Measurements from ENCODE around the gene MLH3.
A peak's percentile ranks its signal among the peaks of the same experiment; 100 is the strongest.

MLH3 gene

DNA sequence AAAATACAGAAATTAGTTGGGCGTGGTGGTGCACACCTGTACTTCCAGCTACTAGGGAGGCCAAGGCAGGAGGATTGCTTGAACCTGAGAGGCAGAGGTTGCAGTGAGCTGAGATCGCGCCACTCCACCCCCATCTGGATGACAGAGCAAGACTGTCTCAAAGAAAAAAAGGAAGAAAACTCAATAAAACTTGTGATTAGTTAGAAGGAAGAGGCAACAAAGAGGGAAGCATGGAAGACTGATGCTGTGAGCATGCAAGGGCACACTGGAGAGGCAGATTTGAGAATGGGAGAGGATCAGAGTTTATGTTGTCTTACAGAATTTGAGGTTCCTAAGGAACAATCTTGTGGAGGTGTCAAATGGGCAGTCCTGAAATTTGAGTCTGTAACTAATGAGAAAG lies 15.4 kb upstream of the MLH3 start:
- no peaks in the 10 kb centered on the region for H3K9me3 ChIP-seq (ENCODE audit: insufficient read depth, low read depth, low read length)
- no peak overlapping the region for H3K27ac ChIP-seq (ENCODE audit: low read depth, low read length)
- no peaks in the 10 kb centered on the region for H3K36me3 ChIP-seq (ENCODE audit: insufficient read depth, low read length)
- H3K4me1 ChIP-seq (ENCODE audit: insufficient read depth, low read length) = peaks cover 8% of the 10 kb centered on the region
- H3K27me3 ChIP-seq (ENCODE audit: insufficient read depth, low read length) = no peaks in the 10 kb centered on the region
- no peak overlapping the region for H3K4me3 ChIP-seq (ENCODE audit: low read length)
- WGBS = 90% methylated on average over 3 of the region's 3 CpGs
- no peak overlapping the region for H3K9ac ChIP-seq (ENCODE audit: low read depth, low read length)

DNA sequence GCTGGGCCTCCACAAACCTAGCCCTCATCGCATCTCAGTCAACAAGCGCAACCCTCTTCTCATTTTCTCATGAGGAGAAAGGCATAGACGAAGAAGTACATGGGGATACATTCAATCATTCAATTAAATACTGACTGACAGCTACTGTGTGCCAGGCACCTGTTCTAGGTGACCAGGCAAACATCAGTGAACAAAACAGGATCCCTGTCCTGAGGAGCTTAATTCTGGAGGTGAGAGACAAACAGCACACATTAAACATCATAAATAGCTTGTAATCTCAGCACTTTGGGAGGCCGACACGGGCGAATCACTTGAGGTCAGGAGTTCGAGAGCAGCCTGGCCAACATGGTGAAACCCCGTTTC lies 12.9 kb upstream of the MLH3 start:
- peak overlapping the region; percentile 4; the same call in 1 of the 2 replicates for H3K9ac ChIP-seq (ENCODE audit: low read depth, low read length)
- no peak overlapping the region for H3K27ac ChIP-seq (ENCODE audit: low read depth, low read length)

DNA sequence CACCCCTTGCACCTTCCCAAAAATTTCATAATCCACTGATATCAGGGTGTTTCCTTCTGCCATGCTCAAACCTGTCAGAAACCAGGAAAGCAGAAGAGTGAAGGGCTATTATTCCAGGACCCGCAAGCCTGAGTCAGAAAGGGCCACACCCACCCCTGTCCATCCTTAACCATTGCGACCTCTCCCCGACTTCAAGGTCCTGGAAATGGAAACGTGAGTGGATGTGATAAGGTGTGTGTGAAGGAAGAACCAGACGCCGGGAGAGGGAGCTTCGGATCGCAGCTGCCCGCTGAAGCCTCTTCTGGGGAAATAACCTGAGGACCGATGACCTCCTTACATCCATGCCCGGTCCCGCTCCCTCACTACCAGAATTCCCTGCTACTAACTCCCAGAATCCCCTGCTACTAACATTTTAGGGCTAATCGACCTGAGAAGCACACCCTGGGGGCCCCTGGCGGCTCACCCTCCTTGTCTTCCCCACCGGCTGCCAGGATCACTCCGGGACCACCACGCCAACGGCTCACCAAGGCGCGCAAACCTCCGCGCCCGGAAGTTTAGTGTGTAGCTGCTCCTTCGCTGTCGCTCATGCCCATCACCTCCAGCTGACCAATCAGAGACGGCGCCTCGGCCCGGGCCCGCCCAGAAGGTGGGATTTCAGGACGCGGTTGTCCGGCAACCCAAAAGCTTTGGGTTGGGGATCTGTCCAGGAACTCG lies 12.4 kb upstream of the MLH3 start, which contains the start of gene ACYP1:
TSS of gene ACYP1 (minus strand) at position 534 of the 714 bp plus-strand sequence. CDS start at position 63, 471 bp downstream.
- Histone ChIP-seq H3K4me1 (ENCODE audit: insufficient read depth, low read length) (no peaks in the 10 kb centered on the region; the same call in 1 of the 2 replicates), H3K9me3 (ENCODE audit: insufficient read depth, low read depth, low read length) (peaks cover 7% of the 10 kb centered on the region; the same call in 1 of the 2 replicates), H3K9ac (ENCODE audit: low read depth, low read length) (peak within 1 kb of the TSS; percentile 67), H3K36me3 (ENCODE audit: insufficient read depth, low read length) (peaks cover 21% of the 10 kb centered on the region; the same call in 1 of the 2 replicates), H3K27ac (ENCODE audit: low read depth, low read length) (peak within 1 kb of the TSS; percentile 7; the same call in 1 of the 2 replicates), H3K27me3 (ENCODE audit: insufficient read depth, low read length) (no peaks in the 10 kb centered on the region), H3K4me3 (ENCODE audit: low read length) (peak within 1 kb of the TSS; percentile 79)
- under 1% methylated on average over 32 of the region's 34 CpGs for WGBS

More for the DNA sequence above, 12.9 kb upstream of the MLH3 start:
- H3K4me3 ChIP-seq (ENCODE audit: low read length) = peak overlapping the region; percentile 79
- H3K27me3 ChIP-seq (ENCODE audit: insufficient read depth, low read length) = no peaks in the 10 kb centered on the region
- no peaks in the 10 kb centered on the region; the same call in 1 of the 2 replicates for H3K4me1 ChIP-seq (ENCODE audit: insufficient read depth, low read length)
- H3K9me3 ChIP-seq (ENCODE audit: insufficient read depth, low read depth, low read length) = peaks cover 7% of the 10 kb centered on the region; the same call in 1 of the 2 replicates
- peaks cover 21% of the 10 kb centered on the region; the same call in 1 of the 2 replicates for H3K36me3 ChIP-seq (ENCODE audit: insufficient read depth, low read length)
- WGBS = 61% methylated on average over 8 of the region's 8 CpGs

- WGBS = 38% methylated on average over 5 of the region's 5 CpGs
- Histone ChIP-seq H3K27ac (ENCODE audit: low read depth, low read length) (no peak overlapping the region), H3K9me3 (ENCODE audit: insufficient read depth, low read depth, low read length) (peaks cover 7% of the 10 kb centered on the region; the same call in 1 of the 2 replicates), H3K4me3 (ENCODE audit: low read length) (peak overlapping the region; percentile 79), H3K36me3 (ENCODE audit: insufficient read depth, low read length) (peaks cover 21% of the 10 kb centered on the region; the same call in 1 of the 2 replicates), H3K27me3 (ENCODE audit: insufficient read depth, low read length) (no peaks in the 10 kb centered on the region), H3K4me1 (ENCODE audit: insufficient read depth, low read length) (no peaks in the 10 kb centered on the region; the same call in 1 of the 2 replicates), H3K9ac (ENCODE audit: low read depth, low read length) (peak overlapping the region; percentile 67)
Observed at GRCh38 chr14:75063013-75063412, 11.7 kb upstream of the MLH3 start.

DNA sequence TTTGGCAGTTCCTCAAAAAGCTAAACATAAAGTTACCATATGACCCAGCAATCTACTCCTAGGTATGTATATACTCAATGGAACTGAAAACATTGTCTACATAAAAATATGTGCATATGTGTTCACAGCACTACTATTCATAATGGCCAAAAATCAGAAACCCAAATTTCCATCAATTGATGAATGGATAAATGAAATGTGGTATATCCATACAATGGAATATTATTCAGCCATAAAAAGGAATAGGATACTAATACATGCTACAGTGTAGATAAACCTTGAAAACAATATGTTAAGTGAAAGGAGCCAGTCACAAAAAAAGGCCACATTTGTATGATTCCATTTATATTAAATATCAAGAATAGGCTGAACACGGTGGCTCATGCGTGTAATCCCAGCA lies 9.2 kb upstream of the MLH3 start:
- no peak overlapping the region for H3K27ac ChIP-seq (ENCODE audit: low read depth, low read length)
- no peaks in the 10 kb centered on the region for H3K27me3 ChIP-seq (ENCODE audit: insufficient read depth, low read length)
- WGBS = 100% methylated on average over 2 of the region's 2 CpGs
- peaks cover 7% of the 10 kb centered on the region; the same call in 1 of the 2 replicates for H3K9me3 ChIP-seq (ENCODE audit: insufficient read depth, low read depth, low read length)
- H3K4me1 ChIP-seq (ENCODE audit: insufficient read depth, low read length) = no peaks in the 10 kb centered on the region; the same call in 1 of the 2 replicates
- H3K36me3 ChIP-seq (ENCODE audit: insufficient read depth, low read length) = peaks cover 21% of the 10 kb centered on the region; the same call in 1 of the 2 replicates
- no peak overlapping the region for H3K4me3 ChIP-seq (ENCODE audit: low read length)
- H3K9ac ChIP-seq (ENCODE audit: low read depth, low read length) = no peak overlapping the region

GRCh38 chr14:75059642-75060041 lies 8.4 kb upstream of the MLH3 start:
- no peak overlapping the region for H3K27ac ChIP-seq (ENCODE audit: low read depth, low read length)
- no peaks in the 10 kb centered on the region; the same call in 1 of the 2 replicates for H3K4me1 ChIP-seq (ENCODE audit: insufficient read depth, low read length)
- WGBS = 95% methylated on average over 1 of the region's 2 CpGs
- no peak overlapping the region for H3K9ac ChIP-seq (ENCODE audit: low read depth, low read length)
- no peaks in the 10 kb centered on the region for H3K27me3 ChIP-seq (ENCODE audit: insufficient read depth, low read length)
- no peak overlapping the region for H3K4me3 ChIP-seq (ENCODE audit: low read length)
- peaks cover 23% of the 10 kb centered on the region; the same call in 1 of the 2 replicates for H3K36me3 ChIP-seq (ENCODE audit: insufficient read depth, low read length)
- H3K9me3 ChIP-seq (ENCODE audit: insufficient read depth, low read depth, low read length) = peaks cover 7% of the 10 kb centered on the region; the same call in 1 of the 2 replicates

GRCh38 chr14:75054421-75054820 lies 3.2 kb upstream of the MLH3 start:
- Histone ChIP-seq H3K9ac (ENCODE audit: low read depth, low read length) (no peak overlapping the region), H3K4me3 (ENCODE audit: low read length) (no peak overlapping the region)
- WGBS = 75% methylated on average over 1 of the region's 1 CpG

GRCh38 chr14:75053396-75054291 lies 2.4 kb upstream of the MLH3 start:
- Histone ChIP-seq H3K4me1 (ENCODE audit: insufficient read depth, low read length) (no peaks in the 10 kb centered on the region), H3K36me3 (ENCODE audit: insufficient read depth, low read length) (0 out of 2 replicates have a peak, but pooled peaks cover 5% of the 10 kb centered on the region), H3K27me3 (ENCODE audit: insufficient read depth, low read length) (no peaks in the 10 kb centered on the region), H3K9ac (ENCODE audit: low read depth, low read length) (no peak overlapping the region), H3K27ac (ENCODE audit: low read depth, low read length) (no peak overlapping the region), H3K4me3 (ENCODE audit: low read length) (no peak overlapping the region), H3K9me3 (ENCODE audit: insufficient read depth, low read depth, low read length) (no peaks in the 10 kb centered on the region)
- 96% methylated on average over 4 of the region's 5 CpGs for WGBS

More at GRCh38 chr14:75054421-75054820, 3.2 kb upstream of the MLH3 start:
- H3K9me3 ChIP-seq (ENCODE audit: insufficient read depth, low read depth, low read length) = no peaks in the 10 kb centered on the region
- no peaks in the 10 kb centered on the region for H3K4me1 ChIP-seq (ENCODE audit: insufficient read depth, low read length)
- H3K36me3 ChIP-seq (ENCODE audit: insufficient read depth, low read length) = peaks cover 5% of the 10 kb centered on the region; the same call in 1 of the 2 replicates
- H3K27ac ChIP-seq (ENCODE audit: low read depth, low read length) = no peak overlapping the region
- H3K27me3 ChIP-seq (ENCODE audit: insufficient read depth, low read length) = no peaks in the 10 kb centered on the region

GRCh38 chr14:75051556-75051899 lies 261 bp upstream of the MLH3 start:
- 0 out of 2 replicates have a peak, but pooled peaks cover 7% of the 10 kb centered on the region for H3K36me3 ChIP-seq (ENCODE audit: insufficient read depth, low read length)
- no peaks in the 10 kb centered on the region for H3K27me3 ChIP-seq (ENCODE audit: insufficient read depth, low read length)
- H3K9ac ChIP-seq (ENCODE audit: low read depth, low read length) = no peak overlapping the region
- H3K4me1 ChIP-seq (ENCODE audit: insufficient read depth, low read length) = no peaks in the 10 kb centered on the region
- WGBS = 41% methylated on average over 3 of the region's 5 CpGs
- H3K27ac ChIP-seq (ENCODE audit: low read depth, low read length) = no peak overlapping the region
- H3K4me3 ChIP-seq (ENCODE audit: low read length) = peak overlapping the region; percentile 70
- no peaks in the 10 kb centered on the region for H3K9me3 ChIP-seq (ENCODE audit: insufficient read depth, low read depth, low read length)

- Histone ChIP-seq H3K4me1 (ENCODE audit: insufficient read depth, low read length) (no peaks in the 10 kb centered on the region), H3K27me3 (ENCODE audit: insufficient read depth, low read length) (no peaks in the 10 kb centered on the region), H3K9ac (ENCODE audit: low read depth, low read length) (no peak overlapping the region), H3K9me3 (ENCODE audit: insufficient read depth, low read depth, low read length) (no peaks in the 10 kb centered on the region), H3K36me3 (ENCODE audit: insufficient read depth, low read length) (0 out of 2 replicates have a peak, but pooled peaks cover 7% of the 10 kb centered on the region), H3K4me3 (ENCODE audit: low read length) (no peak overlapping the region), H3K27ac (ENCODE audit: low read depth, low read length) (no peak overlapping the region)
- 91% methylated on average over 3 of the region's 3 CpGs for WGBS
Observed at GRCh38 chr14:75049731-75050201, 1.5 kb downstream of the MLH3 start.

All from HUES64 (cell line).